Fibroblast of peridontal ligament (primary cell): ENCODE data around the gene STARD13.

ENCODE experiments used
- DNase-seq: peaks from one replicate; pipeline ENCODE4 v3.0.0-alpha.2; 2010; ENCODE audit errors: extremely low read depth

The STARD13 gene

GRCh38 chr13:33224686-33225085, 60.9 kb downstream of the STARD13 start:
- DNase-seq: no peak

DNA sequence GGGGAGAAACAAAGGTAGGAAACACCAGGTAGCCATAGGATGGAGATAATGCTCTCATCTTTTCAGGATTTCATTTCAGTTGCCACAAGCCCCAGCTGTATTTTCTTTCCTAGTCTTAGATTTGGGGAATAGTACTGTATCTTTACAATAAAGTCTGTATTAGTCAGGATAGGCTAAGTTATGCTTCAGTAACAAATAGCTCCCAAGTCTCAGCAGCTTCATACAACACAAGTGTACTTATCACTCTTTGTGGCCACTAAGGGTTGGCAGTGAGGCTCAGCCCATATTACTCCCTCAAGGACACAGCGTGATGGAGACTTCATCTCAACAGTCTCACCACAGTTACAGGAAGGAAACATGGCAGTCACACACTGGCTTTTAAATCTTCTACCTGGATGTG, 61.4 kb downstream of the STARD13 start:
- no peak for DNase-seq

DNA sequence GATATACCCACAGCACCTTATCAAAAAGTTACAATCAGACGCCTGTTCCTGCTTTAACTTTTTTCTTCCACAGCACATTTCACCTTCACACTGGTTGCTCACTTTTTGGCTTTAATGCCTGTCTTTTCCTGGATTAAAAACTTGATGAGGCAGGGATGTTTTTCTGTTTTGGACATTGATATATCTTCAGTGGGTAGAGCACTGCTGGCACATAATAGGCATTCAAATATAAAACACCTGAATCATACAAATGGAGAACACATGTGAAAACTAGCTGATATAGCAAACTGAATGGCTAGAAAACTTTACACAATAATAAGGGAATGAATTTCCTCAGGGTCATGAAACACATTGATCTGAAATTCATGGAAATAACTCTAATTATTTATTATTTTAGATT, 65.6 kb downstream of the STARD13 start:
- no peak for DNase-seq

GRCh38 chr13:33218426-33218825, 67.1 kb downstream of the STARD13 start:
- DNase-seq: no peak

DNA sequence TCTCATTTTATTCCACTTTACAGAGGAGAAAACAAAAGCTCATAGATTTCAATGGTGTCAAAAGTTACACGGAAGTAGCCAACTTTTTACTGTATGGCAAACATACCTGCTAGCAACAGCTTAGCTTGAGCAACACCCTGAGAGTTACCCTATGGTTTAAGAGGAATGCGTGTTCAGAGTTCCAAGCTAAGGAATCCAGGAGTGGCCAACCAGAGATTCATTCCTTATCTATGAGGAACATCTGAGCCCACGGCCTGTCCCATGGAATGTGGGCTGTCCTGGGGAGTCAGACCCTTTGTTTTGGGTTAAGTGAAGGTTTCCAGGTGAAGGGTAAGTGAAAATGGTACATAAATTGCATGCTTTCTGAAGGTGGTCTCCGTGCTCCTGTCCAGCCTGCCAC, 67.5 kb downstream of the STARD13 start:
- DNase-seq: peak; percentile 51

GRCh38 chr13:33217256-33217655, 68.3 kb downstream of the STARD13 start:
- no peak for DNase-seq

DNA sequence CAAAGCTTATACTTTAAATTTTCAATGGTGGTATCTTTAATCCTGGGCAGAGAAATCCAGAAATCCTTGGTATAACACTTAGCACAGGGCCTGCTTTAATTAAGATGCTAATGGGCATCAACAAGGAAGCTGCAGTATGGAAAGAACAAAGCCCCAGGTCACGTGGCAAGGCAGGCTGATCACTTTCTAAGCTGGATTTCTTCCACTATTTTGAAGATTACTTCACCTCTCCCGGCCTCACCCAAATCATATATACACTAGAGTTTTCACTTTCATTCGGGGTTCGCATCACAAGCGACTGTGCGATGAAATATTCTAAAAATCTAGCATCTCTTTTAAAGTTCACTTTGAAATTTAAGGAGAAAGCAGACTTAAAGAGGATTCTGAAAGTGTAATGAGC, 71.8 kb downstream of the STARD13 start:
- no peak for DNase-seq

DNA sequence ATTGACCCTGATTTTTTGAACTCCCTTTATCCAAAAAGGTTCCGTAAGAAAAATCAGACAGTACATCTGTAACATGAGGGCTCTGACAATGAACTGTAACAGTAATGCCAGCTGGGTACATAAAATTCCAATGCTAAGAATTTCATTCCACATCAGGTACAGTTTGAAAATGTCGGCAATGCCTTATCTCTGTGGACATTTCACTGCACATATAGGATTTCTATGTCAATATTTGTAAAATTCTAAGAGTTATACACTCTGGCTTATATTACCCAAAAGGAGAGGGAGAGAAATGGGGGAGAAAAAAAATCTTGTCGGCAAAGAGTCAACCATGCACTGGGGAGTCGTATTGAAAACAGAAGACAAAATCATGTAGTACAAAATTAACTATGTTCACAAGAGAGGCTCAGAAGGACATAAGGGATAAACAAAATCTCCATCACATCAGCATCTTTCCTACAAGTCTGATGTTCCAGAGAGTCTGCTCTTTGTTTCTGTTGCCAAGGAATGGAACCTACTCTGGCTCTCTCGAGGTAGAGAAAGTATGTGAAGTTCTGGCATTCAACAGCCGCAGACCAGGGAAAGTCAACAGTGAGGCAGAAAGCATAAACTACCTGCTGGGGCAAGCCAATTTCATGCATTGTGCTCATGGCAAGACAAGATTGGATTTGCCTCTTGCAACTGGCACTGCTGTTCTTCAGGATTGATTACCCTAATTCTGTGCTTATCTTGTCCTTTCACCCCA, 72.4 kb downstream of the STARD13 start:
- DNase-seq: no peak

- DNase-seq: no peak
These were observed 73.2 kb downstream of the STARD13 start for GRCh38 chr13:33212396-33212795.

GRCh38 chr13:33210090-33210489, 75.5 kb downstream of the STARD13 start:
- DNase-seq: no peak

GRCh38 chr13:33208290-33209220, 77.0 kb downstream of the STARD13 start:
- no peak for DNase-seq

GRCh38 chr13:33207615-33207961, 78.0 kb downstream of the STARD13 start:
- DNase-seq: peak; percentile 100

- DNase-seq: no peak
These were observed 78.5 kb downstream of the STARD13 start for GRCh38 chr13:33206945-33207614.

GRCh38 chr13:33206425-33206824, 79.1 kb downstream of the STARD13 start:
- peak; percentile 83 for DNase-seq

DNA sequence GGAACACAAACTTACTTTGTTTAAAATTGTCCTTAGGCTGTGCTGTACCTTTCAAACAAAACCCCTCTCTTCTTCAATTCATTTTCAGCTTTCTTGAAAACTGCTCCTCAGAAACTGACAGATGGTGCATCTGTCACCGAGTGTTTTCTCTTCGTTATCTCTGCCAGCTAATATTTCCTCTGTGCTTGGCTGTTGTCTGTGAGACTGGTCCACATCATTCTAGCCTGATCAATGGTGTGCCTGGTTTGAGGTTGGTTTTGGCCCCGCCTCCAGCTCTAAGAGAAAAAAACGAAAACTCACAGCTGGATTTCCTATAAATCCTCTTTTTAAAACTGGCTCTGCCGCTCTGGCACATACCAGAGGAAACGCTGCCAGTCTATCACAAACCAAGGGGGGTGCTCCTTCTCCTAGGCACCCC, 79.7 kb downstream of the STARD13 start:
- peak; percentile 87 for DNase-seq

DNA sequence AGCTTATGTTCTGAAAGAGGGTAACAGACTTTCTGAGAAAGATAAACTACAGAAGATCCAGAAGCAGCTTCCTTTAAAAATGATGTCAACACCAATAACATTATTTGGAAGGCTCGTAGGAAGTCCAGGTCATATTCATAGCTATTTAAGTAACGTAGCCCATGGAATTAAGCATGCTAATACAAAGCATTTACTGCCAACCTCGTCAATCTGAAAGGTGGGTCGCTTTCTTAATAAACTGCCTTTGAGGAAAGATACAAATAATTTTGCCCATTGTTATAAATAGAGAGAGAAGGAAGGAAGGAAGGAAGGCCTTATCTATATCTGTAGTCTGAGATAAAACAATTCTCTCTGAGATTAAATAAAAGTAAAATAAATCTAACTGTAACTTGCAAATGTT, 80.3 kb downstream of the STARD13 start:
- no peak for DNase-seq

DNA sequence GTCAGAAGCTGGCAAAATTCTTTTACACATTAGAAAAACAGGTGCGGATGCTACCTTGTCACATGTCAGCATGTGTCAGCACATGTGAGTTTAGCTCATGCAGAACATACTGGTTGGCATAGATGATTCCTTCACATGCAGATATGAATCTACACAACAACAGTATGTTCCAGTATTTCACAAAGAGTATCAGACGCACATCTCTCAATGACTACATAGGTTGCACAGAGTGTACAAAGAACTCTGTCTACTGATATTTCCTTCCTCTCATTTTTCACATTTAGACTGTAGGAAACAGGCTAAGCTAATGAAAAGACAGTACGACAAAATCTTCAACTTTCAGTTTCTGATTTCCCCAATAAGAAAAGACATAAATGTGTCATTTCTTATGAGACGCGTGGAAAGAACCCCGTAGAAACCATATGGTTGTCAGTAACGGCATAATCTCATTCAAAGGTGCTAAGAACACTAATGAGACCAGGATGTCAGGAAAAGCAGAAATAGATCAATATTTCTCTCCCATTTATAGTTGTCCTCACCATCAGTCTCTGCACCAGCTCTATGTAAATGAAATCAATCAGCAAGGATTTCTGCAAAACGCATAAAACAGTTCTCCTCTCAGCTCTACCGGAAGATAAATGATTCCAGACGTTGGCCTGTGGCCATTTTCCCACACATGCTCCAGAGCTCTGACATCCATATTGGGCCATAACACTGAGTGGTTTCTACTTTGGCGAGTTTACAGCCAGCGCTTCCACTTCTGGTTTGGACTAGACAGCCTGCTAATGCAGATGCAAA, 81.2 kb downstream of the STARD13 start:
- DNase-seq: peak; percentile 99

- DNase-seq: no peak
These were observed 82.8 kb downstream of the STARD13 start for GRCh38 chr13:33202644-33203169.

DNA sequence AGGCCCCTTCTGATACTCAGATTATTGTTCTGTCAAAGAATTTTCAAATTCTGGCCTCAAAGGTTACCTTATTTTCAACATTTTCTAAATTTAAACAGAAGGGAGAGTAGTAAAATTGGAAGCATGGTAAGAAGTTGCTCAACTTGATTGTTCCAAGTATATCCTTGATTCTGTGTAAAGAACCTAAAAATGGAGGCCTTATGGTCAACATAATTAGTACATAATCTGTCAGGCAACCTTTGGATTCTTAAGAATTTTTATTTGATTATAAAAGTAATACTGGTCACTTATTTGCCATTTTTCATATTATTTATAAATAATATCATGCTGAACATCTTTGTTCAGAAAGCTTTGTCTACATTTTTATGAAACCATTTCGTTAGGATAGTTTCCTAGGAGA, 83.9 kb downstream of the STARD13 start:
- DNase-seq: no peak

DNA sequence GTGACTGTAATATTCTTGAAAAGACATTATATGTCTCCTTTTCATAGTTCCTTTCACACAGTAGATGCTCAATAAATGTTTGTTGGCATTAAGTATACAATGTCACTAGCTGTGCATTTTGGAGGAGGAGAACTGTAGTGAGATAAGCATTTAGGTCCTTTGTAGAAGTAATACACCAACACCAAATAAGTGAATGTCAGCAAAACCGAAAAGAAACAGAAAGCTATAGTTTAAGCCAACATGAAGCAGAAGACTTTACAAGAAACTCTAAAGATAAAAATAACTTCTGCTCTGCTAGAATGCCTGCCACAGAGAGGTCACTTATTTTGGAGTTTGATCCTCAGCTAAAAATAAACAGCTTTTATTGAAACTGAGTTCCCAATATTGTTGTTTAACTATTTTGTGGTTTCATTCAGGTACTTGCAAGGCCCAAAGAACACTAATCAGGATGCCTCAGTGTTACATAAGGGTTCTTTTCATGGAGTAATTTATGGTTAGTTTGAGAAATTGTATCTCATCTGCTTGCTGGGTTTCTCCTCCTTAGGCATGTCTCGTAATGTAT, 86.2 kb downstream of the STARD13 start:
- DNase-seq: peak; percentile 44

GRCh38 chr13:33197541-33197971, 88.0 kb downstream of the STARD13 start:
- no peak for DNase-seq
